ENCODE results near the gene TMEM69.
"Not testable (repeated sequence)": the region's sequence is repeated elsewhere in the genome, so short reads cannot be mapped to it uniquely, and the experiment has no call there.

The TMEM69 gene

DNA sequence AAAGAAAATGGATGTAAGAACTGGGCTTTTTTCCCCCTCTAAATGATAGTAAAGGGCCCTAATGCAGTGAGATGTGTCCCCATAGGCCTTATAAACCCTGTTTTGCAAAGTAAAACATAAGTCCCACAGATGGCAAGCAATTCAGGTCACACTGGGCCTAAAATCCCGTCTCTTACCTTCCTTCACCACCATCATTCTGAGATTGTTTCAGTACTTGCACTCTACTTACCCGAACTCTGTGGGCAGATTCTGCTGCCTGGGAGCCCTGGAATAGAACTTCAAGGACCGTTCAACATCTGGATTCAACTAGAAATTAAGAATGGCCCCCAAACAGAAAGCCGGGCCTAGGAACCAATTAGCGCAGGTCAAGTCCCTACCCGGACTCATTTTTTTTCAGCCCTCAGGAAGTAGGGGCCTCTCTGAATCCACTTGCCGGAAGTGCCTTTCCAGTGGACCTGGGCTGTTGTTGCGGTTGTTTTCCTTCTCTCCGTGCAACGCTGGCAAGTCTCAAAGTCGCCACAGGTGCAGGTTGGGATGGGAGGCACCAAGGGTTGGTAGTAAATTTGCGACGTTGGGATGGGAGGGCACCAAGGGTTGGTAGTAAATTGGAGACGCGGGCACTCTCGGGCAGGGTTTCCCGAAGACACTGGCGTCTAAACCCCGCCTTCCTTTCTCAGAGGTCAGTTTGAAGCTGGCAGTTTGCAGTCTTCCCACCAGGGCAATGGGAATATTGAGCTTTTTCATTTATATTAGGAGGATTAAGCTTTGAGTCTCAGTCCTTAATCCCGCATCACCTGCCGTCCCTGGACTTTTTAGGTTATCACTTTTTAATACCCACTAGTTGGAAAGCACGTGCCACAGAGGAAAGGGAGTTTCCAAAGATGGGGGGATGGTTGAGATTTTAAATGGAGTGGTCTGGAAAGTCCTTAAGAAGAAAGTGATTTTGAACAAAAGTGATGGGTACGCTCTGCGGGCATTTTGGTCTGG is at the start of gene TMEM69:
Gene TMEM69, plus strand, starts transcription at position 428 of the 987 bp plus-strand sequence. CDS start 2,888 bp downstream, outside the sequence.
- DNase-seq = peak; percentile 82

DNA sequence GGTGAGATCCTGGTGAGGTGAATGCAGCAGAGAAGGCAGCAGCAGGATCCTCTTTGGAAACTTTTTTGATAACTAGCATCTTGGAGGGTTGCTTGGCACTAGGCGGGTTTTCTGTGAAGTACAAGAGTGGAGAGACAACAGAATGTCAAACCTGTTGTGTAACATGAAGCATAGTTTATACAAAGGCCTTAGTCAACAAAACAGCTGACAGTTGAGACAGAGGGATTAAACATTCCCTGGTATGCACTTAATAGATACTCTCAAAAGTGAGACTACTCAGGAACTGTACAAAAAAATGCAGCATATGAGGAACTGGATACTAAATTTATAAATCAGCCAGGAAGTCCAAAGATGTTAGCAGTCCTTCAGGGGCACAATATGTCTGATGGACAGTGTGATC is 47.7 kb upstream of the TMEM69 start:
- DNase-seq = no peak

- DNase-seq = no peak
Observed at GRCh38 chr1:45643321-45643720, 44.7 kb upstream of the TMEM69 start.

DNA sequence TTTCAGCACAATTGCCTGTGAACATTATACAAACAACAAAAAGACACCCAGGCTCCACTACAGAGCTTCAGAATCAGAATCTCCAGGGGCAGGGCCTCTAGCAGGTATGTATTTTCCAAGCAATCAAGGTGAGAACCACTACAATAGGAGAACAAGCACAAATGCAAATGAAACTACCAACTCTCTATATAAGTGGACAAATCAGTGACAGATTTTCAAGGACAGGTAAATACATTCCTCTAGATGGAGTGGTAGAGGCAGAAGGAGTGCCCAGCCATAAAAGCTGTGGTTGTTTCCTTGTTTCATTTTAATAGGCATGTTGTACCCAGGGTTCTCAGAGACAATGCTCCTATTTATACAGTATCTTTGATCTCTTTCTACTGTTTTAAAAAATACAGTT is 44.0 kb upstream of the TMEM69 start:
- no peak for DNase-seq

- DNase-seq = no peak
Observed at GRCh38 chr1:45644661-45645060, 43.3 kb upstream of the TMEM69 start.

GRCh38 chr1:45647248-45648021 is 40.5 kb upstream of the TMEM69 start:
- no peak for DNase-seq

DNA sequence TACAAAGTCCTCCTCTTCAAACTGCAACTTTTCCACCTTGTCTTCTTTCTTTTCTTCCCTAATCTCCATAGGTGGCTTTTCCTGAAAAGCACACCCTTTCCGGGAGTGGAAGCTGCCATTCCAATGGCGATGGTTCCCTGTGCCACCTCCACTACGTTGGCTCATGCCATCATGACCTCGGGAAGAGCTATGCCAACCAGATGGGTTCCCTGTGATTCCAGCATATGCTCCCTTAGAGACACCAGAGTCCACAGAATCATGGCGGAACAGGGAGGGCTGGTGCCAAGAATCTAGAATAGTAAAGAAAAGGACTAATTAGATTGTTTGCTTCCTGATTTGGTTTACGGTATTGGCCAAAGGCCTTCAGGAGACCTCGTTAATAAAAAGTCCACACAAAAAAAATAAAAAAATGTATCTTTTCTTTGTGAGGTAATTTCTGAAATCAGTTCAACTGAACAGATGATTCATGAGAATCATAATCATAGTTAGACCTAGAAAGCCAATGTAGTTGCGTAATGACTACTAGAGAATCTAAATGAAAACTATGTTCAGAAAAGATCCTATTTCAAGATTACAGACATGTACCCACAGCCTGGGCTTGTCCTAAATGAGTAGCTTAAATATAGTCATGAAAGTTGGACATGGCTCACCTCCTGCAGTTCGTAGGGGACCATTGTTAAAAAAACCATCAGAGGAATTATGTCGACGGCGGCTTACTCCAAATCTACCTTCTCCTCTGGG is 33.3 kb upstream of the TMEM69 start:
- DNase-seq = no peak

DNA sequence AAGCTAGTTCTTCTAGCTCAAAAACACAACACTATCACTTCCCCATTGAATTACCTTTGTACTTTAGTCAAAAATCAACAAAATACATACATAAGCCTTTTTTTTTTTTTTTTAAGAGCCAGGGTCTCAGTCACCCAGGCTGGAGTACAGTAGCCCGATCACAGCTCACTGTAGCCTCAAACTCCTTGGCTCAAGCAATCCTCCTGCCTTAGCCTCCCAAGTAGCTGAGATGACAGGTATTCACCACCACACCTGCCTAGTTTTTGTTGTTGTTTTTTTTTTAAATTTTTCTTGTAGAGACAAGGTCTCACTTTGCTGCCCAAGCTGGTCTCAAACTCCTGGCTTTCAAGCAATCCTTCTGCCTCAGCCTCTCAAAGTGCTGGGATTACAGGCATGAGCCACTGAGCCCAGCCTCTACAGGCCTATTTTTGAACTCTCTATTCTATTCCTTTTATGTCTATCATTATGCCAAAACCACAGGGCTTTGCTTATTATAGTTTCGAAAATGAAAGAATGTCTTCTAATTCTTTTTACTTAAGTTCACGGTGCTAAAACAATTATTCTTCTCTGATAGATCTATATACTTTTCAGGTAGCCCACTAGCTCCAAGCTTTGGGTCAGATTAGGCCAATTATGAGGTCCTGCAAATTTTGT is 31.3 kb upstream of the TMEM69 start:
- no peak for DNase-seq

DNA sequence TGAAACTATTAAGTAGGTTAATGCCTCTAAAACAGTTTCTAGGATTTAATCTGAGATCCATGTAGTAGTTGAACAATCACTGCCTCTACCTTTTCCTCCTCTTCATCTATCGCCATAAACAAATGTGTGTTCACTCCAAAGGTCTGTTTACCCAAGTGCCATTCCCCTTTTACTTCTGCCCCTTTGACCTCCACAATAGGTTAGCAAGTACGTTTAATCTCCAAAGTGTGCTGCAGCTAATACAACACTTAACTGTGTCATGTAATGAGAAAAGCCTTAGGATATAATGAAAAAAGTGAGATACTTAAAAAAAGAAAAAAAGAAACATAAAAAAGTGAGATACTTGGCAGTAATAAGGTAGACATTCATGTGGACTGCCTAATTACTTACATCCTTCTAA is 29.8 kb upstream of the TMEM69 start:
- no peak for DNase-seq

DNA sequence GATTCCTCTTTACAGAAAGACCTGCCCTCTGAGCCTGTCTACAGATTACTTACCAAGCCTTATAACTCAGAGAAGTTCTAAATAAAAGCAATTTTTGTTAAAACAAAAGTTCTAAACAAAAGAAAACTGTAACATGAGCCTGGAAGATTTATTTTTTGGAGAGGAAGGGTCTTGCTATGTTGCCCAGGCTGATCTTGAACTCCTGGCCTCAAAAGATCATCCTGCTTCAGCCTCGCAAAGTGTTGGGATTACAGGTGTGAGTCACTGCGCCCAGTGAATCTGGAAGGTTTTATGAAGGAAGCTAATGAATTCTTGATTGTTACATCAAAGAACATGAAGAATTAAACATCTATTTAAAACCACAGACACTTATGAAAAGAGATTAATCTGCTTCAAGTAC is 28.8 kb upstream of the TMEM69 start:
- DNase-seq = no peak

- DNase-seq = no peak
Observed at GRCh38 chr1:45660336-45660735, 27.6 kb upstream of the TMEM69 start.

DNA sequence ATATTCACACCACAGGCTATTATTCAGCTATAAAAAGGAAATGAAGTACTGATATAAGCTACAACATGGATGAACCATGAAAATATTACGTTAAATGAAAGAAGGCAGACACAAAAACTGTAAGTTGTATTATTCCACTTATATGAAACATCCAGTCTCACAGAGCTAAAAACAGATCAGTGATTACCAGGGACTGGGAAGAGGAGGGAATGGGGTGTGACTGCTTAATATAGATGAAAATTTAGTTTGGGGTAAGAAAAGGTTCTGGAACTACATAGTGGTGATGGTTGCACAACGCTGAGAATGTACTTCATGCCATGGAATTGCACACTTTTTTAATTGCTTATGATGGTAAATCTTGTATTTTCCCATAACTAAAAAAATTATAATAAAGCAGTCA is 21.1 kb upstream of the TMEM69 start:
- DNase-seq = no peak

DNA sequence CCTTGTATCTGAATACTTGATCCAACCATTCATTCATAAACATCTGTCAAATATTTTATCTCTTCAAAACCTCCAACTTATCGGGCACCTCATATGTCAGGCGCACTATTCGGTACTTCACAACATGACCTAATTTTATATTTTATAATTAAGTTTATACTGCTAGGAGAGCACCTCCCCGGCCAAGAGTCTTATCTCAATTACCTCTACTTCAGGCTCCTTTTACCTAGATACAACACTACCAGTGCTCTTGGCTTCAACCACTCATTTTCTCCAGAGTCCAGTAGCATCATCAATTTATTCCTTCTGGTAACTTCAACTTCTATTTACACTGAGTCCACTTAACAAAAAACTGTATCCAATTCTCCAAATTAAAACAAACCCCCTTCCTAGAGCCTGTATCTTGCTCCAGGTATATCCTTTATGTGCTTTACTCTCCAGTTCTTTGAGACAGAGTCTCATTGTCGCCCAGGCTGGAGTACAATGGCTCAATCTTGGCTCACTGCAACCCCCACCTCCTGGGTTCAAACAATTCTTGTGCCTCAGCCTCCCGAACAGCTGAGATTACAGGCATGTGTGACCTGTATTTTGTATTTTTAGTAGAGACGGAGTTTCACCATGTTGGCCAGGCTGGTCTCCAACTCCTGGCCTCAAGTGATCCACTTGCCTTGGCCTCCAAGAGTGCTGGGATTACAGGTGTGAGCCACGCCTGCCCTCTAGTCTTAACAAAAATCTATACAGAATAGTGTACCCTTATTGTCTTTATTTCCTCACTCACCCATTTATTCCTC is 20.5 kb upstream of the TMEM69 start:
- DNase-seq = no peak

- DNase-seq = no peak
Observed at GRCh38 chr1:45668526-45668925, 19.5 kb upstream of the TMEM69 start.

DNA sequence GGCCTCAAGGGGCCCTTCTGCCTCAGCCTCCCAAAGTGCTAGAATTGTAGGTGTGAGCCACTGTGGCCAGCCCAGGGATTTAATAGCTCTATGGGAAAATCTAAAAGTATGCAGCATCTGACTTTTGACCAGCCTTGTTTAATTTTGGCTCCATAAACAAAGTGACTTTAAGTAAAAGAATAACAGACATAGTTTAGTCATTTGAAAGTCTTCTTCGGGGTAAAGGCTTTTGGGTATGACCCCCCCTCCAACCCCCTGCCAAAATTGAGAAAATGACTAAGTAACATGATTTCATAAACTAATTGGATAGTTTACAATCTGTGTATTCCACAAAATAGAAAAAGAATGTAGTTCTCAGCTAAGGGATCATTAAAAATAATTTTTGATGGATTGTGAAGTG is 18.6 kb upstream of the TMEM69 start:
- no peak for DNase-seq

GRCh38 chr1:45669859-45670655 is 17.9 kb upstream of the TMEM69 start:
- DNase-seq = no peak

- DNase-seq = no peak
Observed at GRCh38 chr1:45673956-45674355, 14.0 kb upstream of the TMEM69 start.

DNA sequence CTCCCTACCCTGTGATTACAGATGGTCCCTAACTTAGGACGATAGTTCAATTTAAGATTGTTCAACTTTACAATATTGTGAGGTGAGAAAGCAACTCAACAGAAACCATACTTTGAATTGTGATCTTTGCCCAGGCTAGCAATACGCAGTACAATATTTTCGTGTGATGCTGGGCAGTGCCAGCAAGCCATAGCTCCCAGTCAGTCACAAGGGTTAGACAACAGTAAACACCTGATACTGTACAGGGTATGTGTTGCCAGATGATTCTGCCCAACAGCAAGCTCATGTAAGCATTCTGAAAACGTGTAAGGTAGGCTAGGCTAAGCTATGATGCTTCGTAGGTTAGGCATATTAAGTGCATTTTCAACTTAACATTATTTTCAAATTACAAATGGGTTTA is 13.5 kb upstream of the TMEM69 start:
- DNase-seq = no peak

DNA sequence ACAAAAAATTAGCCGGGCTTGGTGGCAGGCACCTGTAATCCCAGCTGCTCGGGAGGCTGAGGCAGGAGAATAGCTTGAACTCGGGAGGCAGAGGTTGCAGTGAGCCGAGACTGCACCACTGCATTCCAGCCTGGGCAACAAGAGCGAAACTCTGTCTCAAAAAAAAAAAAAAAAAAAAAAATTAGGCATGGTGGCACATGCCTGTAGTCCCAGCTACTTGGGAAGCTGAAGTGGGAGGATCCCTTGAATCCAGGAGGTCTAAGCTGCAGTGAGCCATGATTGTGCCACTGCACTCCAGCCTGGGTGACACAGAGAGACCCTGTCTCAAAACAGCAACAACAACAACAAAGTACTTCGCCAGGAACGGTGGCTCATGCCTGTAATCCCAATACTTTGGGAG is 11.4 kb upstream of the TMEM69 start:
- DNase-seq = not testable (repeated sequence)

DNA sequence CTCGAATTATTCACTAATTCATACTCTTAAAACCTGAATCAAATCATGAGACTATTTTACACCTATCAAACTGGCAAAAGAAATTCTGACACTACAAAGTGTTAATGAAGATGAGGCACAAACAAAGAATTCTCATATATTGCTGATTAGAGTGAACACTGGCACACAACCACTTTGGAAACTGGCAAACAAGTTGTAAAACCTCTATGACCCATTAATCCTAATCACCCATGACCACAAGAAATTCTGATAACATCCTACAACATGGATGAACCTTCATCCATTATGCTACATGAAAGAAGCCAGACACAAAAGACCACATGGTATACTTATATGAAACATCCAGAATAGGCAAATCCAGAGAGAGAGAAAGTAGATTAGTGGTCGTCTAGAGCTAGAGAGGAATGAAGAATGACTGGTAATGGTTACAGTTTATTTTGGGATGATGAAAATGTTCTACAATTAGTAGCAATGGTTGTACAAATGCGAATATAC is 10.2 kb upstream of the TMEM69 start:
- DNase-seq = no peak

- no peak for DNase-seq
Observed at GRCh38 chr1:45678489-45678888, 9.5 kb upstream of the TMEM69 start.
